NCI-H748 treated with DMSO at 0.1 percent for 48 hours (cell line): ENCODE measurements around the gene MYO1A.
A peak's percentile ranks its signal among the peaks of the same experiment; 100 is the strongest.
"Not testable (repeated sequence)": the region's sequence is repeated elsewhere in the genome, so short reads cannot be mapped to it uniquely, and the experiment has no call there.

Experiments used
- DNase-seq: peaks from one replicate; lab custom pipeline; 2025; lab: John Stamatoyannopoulos, UW

The MYO1A gene

DNA sequence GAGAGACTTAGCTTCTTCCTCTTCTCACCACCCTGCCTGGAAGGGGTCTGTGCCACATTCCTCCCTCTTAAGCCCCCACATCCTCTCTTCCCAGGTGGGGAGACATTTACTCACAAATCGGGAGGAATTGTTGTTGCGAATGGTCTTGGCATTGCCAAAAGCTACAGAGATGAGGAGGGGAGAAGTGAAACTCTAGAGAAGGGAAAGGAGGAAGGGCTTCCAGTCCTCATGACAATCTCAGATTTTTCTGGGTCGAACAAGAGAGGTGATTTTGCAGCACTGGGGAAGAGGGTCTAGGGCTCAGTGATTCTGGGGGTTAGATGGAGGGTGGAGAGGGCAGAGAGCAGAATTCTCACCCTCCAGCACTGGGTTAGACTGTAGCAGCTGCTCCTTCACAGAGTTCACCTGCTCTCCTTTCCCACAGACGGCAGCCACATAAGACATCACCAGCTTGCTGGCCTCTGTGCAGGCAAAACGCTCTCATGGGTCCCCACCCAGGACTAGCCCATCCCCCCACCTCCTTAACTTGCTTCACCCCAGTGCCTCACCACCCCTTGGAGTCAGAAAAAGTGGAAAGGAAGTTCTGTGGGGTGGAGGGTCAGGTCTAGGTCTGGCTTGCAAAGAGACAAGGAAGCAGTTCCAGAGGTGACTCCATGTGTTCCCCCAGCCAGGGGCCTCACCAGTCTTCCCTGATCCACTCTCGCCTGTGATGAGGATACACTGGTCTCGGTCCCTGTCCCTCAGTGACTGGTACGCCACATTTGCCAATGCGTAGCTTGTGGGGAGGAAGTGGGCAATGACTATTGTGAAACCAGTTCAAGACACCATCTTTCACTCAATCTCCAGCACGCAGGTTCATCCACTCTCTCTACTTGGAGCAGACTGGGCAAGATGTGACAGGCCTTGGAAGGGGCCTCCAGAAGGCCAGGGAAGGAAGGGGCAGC is 2.7 kb downstream of the MYO1A start:
- no peak for DNase-seq

DNA sequence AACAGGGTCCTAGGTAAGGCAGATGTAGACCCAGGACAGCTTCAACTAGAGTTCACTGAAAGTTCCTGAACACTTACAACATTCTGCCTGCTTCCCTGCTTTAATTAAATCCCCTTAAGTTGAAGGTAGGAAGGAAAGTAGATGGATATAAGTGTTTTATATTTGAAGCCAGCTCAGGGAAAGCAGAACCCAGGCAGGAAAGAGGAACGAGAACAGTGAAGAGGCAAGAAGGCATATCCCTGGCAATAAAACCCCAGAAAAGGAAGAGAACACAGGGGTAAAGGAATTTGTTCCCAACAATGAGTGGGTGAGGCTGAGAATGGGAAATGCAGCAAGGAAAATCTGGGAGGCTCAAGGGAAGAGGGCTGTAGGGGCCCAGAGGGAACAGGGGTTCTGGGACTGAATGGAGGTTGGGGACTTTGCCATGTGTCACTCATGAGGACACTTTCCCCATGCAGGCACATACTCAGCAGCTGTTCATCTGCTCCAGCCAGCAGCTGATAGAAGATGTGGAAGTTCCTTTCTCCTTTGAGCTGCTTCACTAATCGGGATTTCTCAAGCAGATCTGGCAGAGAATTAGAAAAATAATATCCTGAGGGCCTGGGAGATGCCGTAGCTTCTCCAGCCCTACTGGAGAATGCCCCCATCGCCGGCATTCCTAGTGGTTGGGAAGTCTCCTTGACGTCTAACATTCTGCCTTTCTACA is 3.7 kb downstream of the MYO1A start:
- DNase-seq = no peak

DNA sequence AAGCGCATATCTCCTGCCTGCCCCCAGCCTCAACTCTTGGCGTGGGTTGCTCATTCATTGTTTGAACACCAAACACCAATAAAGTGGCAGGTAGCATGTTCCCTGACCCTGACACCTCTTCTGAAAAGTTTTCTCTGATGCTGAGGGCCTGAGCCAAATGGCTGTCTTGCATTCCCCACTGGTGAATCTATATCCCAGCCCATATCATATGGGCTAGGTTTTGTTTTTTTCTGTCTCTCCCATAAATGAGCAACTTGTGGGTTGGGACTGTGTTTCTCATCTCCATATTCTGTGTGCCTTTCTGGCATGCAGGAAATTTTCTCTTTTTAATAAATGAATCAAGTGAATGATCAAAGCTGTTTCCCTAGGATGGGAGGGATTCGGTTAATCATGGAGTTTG is 5.0 kb downstream of the MYO1A start:
- DNase-seq = no peak

DNA sequence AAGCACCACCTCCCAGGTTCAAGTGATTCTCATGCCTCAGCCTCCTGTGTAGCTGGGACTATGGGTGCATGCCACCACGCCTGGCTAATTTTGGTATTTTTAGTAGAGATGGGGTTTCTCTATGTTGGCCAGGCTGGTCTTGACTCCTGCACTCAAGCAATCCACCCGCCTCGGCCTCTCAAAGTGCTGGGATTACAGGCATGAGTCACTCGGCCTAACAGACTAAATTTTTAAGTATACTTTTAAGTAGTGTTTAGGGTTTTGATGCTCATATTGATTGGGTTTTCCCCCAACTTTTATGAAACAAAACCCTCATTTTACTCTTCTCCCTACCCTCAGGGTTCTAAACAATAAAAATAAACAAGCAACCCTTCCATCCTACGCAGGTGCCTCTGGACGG is 5.5 kb downstream of the MYO1A start:
- DNase-seq = no peak

DNA sequence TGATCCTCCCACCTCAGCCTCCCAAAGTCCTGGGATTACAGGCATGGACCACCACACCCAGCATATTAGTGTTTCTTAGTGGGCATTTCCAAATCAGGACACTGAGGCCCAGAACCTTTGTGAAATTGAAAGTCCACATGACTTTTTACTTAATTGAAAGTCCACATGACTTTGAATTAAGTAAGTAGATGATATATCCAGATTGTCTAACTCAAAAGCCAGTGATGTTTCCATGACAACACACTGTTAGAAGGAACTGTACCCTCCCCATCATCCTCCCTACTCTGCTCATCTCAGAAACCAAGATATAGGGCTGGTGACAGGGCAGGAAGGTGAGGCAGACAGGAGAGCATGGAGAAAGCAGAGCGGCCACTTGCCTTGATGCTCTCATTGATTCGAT is 7.2 kb downstream of the MYO1A start:
- no peak for DNase-seq

DNA sequence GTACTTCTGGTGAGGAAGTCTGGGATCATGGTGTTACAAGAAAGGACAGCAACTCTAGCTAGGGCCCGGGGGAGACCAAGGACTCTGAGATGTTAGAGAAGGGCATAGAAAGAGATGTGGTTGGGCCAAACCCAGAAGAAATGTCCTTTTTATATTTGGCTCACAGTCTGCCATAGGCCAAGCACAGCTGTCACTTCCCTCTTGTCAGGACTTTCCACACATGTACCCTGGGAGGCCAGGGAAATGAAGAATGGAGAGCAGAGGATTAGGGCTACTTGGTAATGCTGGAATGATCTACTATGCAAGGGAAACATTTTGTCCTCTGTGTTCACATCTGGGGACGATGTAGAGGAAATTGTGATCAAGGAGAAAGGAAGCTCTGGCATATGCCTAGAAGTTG is 9.2 kb downstream of the MYO1A start:
- no peak for DNase-seq

DNA sequence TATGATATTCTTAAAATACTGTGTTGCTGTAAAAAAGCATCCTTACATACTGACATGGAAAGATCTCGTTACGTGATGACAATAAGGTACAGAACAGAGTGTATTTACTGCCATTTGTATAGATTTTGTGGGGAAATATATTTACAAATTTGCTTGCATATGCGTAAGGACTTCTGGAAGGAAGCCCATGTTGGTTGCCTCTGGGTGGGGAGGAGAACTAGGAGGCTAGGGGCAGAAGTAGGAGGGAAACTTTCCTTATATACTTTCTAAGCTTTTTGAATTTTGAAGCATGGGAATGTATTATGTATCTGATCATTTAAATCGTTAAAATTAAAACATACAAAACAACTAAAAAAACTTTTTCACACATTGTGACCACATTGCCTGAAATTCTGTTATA is 9.7 kb downstream of the MYO1A start:
- DNase-seq = no peak

DNA sequence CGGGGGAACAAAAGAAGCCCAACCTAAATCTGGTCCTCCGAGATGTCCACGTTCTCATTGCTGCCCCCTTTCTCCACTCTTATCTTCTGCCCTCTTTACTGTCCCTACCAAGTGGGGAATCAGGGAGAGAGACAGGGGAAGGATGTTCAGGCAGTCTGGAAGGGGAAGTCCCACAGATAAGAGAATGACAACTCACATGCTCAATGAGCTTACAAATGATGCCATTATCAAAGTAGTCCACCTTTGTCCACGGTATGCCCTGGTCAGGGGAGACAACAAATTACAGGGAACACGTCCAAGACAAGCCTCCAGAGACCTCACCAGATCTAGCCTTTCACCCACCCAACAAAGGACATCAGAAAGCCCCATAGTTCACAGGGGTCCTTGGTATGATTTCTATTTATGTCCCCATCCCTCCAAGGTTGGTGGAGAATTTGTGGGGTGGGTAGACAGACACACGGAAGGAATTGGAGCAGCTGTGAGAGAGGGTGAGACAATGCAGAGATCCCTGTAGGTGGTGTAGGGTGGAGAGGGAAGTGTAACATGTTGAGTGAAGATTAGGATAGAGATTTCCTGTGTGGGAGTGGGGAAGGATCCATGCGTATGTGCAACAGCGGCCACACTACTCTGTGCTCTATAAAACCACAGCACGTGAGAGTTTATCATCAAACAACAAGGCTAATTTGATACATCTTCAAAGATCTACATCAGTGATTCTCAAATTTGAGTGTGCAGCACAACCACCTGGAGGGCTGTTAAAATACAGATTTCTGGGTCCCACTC is 10.7 kb downstream of the MYO1A start:
- no peak for DNase-seq

DNA sequence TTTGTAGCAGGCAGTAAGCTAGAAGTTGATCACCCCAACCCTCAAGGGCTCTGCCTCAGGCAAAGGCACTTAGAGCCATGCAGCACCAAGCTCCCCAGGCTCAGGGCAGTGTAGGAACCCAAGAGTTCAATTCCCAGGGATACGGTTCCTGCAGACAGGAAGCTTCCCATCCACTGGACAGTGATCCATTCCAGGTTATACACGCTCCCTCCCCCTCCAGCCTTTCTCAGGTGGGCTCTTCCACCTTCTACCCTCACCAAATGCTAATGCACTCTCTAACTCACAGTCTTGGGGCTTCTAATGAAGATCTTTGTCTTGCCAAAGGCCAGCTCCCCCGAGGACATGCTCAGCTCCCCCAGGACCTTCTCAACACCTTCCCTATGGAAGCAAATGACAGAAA is 12.7 kb downstream of the MYO1A start:
- no peak for DNase-seq

DNA sequence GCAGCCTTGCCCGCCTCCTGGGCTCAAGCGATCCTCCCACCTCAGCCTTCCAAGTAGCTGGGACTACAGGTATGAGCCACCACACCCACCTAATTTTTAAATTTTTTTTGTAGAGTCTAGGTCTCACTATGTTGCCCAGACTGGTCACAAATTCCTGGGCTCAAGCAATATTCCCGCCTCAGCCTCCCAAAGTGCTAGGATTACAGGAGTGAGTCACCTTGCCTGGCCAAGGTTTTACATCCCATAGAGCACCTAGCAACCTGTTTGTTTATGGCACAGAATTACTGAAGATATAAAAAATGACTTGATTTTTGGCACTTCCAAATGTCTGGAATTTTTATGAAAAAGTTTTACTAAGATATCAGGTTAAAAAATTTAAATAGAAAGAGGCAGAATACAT is 16.5 kb downstream of the MYO1A start:
- DNase-seq = no peak

DNA sequence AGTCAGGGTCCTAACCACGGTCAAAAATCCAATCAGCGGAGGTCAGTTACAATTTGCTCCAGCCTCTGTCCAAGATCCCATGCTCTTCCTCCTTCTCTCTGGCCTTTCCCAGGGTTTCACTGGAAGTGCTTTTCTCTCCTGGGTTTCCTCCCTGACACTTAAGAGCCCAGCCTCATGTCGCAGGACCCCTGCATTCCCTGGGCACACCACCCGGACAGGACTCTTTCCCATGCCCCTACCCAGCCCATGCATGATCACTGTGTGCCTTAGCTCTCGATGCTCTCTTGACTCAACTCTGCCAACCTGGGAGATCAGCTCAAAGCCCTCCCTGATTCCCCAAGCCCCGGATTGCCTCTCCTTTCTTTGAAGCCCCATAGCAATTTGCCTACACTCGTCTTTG is 18.1 kb downstream of the MYO1A start:
- no peak for DNase-seq

DNA sequence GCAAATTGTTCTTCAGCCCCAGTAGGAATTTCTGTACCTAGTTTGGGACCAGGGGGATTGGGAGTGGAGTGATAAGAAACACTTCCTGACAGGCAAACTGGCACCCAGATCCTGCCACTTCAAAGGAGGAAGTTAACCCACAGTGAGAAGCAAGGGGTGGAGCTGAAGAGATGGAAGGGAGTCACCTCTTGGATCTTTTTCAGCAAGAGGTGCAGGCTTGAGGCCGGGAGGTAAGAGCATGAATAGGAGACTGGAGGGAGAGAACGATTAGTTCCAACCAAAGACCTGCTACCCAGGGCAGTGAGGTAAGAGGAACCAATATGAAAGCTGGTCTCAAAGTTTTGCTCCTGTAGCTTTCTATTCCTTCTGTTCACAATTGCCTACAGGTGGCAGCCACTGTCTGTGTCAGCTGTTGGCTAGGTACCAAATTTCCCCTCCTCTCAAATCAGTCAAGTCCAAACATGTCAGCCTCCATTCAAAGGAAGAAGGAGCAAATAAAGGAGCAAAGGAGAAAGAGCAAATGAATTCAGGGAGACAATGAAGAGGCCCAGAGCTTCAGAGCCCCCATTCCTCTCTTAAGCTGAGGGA is 18.7 kb downstream of the MYO1A start:
- DNase-seq = peak; percentile 34

DNA sequence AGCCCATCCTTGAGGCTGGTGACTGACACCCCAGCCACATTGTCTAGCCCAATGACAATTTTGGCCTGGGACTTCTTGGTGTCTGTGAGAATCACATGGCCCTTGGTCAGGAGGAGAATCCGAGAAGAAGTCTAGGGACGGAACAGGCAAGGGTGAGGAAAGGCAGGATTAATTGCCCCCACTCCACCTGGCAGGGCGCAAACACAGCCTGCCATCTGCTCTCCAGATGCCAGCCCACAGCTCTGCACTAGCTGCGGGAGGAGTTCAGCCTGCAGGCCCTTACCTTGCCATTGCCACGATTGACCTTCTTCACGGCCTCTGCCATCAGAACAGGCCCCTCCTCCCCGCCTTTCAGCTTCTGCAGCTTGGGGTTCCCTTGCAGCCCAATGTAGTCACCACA is 20.5 kb downstream of the MYO1A start:
- no peak for DNase-seq

DNA sequence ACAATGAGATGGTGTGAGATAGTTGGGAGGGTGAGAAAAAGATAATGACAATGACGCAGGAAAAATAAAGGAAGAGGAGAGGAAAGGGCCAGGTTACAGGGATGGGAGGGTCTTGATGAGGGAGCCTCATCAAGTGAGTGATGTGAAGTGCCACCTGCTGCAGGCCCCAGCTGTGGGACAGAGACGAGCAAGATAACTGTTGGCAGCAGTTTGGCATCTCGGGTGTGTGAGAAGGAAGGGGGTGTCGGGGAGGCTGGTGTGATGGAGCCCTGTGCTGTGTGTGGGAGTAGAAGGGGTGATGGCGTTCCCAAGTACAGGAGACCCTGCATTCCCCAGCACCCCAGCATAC is 22.1 kb downstream of the MYO1A start:
- no peak for DNase-seq

DNA sequence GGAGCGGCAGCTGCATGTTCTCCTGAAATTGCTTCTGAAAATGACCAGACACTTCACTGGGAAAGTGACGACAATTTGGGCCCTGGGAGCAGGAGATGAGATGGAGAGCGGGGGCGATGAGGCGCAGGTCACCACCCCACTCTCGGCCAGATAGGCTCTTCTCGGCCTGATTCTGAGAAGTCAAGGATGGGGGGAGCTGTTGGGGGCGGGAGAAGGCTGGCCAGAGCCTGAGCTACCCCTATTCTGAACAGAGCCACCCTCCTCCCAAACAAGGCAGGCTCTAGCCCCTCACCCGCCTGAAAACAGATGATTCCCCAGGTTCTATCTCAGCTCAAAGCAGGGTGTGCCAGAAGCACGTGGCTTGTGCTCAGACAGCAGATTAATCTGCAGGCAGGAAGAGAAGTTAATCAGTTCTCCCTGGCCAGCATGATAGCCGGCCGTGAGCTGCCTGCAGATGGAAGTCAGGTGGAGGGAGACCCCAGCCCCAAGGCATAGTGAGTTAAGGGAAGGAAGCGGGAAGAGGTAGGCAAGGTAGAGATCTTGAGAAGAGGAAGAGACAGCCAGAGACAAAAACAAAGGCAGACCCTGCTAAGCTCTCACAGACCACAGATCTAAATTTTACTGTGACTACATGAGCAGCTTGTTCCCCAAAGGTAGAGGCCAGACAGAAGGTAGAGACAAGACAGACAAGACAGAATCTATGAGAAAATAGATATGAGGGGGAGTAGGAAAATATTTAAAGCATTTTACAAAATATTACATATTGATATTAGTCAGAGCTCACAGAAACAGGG is 22.7 kb downstream of the MYO1A start:
- no peak for DNase-seq

DNA sequence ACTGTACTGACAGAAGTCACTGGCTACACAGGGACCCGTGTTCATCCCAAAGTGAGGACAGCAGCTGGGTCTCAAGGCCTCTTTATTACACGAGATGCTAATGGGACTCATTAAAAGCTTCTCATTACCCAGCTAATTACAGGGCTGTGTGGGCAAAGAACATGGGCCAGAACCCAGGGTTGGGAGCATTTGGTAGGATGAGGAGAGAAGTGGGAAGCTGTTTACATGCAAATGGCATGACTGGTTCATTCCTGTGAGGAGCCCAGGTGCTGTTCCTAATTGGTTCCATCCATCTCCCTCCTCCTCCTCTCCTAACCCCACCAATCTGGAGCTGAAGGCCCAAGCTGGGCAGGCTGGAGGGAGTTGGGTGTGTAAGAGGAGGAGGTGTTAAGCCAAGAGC is 24.7 kb downstream of the MYO1A start:
- no peak for DNase-seq

DNA sequence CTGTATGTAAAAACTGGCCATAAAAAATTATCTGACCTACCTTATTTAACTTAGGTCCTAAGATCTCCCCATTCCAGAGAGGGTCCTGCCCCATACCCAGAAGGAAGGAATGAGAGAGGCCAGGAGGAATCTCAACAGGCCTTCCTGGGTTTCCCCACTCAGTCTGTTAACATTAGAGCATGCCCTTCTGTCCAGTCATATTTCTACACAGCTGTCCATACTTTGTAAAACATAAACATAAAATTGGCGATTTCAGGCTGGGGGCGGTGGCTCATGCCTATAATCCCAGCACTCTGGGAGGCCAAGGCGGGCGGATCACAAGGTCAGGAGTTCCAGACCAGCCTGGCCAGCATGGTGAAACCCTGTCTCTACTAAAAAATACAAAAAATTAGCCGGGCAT is 27.6 kb downstream of the MYO1A start:
- DNase-seq = not testable (repeated sequence)

DNA sequence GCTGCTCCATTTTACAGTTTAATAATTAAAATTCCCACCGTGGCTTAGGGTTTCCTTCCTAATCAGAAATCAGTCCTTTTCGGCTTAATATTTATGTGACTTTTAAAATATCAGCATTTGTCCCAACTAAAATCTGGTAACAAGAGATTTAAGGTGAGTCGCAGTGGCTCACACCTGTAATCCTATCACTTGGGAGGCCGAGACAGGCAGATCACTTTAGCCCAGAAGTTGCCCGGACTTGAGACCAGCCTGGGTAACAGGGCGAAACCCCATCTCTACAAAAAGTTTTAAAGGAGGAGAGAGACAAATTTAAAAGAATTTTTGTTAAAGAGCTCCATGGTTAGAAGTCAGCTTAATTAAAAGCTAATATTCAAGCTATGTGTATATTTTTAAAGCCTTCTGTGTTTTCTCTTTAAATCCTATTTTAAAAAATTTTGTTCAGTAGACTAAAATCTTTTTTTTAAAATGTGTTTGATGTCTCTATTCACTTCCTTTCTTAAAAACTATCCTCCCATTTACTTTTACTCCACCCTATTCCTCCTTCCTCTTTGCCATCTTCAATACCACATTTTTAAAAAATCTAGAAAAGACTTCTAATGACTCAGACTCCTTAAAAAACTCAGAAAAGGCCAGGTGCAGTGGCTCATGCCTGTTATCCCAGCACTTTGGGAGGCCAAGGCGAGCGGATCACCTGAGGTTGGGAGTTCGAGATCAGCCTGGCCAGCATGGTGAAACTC is 29.8 kb downstream of the MYO1A start:
- no peak for DNase-seq

DNA sequence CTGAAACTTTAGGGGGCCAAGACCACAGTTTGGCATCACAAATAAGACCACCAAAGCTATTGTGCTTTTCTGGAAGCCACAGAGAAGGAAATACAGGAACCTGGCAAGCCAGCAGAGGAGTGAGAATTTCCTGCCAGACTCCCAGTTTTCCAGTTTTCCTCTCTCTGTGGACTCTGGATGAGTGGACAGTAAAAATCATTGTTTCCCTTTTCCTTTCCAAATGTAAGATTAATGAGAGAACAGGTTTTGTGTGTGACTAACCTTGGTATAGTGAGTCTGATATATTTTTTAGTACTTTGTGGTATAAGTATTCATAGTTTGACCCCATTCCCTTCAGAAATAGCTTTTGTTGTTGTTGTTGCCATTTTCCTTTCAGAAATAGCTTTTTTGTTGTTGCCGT is 31.0 kb downstream of the MYO1A start:
- DNase-seq = no peak

DNA sequence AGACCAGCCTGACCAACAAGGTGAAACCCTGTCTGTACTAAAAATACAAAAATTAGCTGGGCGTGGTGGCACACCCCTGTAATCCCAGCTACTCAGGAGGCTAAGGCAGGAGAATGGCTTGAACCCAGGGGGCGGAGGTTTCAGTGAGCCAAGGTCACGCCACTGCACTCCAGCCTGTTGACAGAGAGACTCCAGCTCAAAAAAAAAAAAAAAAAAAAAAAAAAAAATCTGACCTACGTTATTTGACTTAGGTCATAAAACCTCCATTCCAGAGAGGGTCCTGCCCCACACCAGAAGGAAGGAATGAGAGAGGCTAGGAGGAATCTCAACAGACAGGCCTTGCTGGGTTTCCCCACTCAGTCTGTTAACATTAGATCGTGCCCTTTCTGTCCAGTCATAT is 31.6 kb downstream of the MYO1A start:
- not testable (repeated sequence) for DNase-seq

DNA sequence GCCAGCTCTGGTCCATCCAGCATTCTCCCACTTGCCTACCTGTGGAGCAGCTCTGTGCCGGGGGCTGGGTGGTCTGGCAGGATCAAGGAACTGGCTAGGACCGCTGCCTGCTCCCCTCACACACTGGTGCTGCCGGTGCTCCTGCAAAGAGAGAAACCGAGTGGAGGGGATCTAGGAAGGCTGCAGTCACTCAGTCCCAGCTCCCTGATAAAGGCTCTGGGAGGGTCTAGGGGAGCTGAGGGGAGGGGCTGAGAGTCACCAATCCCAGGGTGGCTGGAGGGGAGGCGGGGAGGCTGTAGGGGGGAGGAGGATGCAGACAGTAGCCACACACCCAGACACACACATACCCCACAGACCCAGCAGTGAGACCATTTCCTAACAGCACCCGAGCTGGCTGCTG is 33.6 kb downstream of the MYO1A start, which contains the start of gene TAC3:
TAC3 (minus strand) TSS at position 182 of the 400 bp plus-strand sequence. CDS start 732 bp downstream, outside the sequence.
- no peak for DNase-seq
